ENCODE measurements around the gene SLC18B1.
"Not testable (repeated sequence)": the region's sequence is repeated elsewhere in the genome, so short reads cannot be mapped to it uniquely, and the experiment has no call there.

Gene SLC18B1

DNA sequence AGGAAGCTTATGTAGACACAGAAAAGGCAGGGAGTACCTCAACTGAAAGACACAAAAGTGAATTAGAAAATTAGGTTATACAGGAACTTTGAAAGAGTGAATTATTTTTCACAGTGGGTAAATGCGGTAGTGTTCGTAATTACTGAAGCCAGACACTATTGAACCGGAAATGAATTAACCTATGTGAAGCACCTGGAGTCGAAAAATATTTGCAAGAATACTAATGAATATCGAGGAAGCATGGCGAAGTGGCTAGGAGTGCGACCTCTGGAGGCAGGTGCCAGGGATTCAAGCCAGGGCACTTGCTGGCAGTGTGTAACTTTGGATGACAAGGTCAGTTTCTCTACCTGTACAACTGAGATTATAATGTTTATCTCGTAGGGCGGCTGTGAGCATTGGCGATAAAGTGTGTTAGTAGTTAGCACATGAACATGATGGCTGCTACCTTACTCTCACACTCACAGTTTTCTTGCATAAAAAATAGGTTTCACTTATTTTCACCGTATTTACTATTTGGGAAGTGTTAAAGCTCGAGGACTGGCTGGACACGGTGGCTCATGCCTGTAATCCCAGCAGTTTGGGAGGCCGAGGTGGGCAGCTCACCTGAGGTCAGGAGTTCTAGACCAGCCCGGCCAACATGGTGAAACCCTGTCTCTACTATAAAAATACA is 567 bp upstream of the SLC18B1 start:
- DNase-seq: peak; percentile 92

GRCh38 chr6:132795461-132795860 is 3.0 kb downstream of the SLC18B1 start:
- DNase-seq: no peak

- DNase-seq: no peak
Measured at GRCh38 chr6:132792510-132792909, 5.9 kb downstream of the SLC18B1 start.

GRCh38 chr6:132790450-132790849 is 8.0 kb downstream of the SLC18B1 start:
- no peak for DNase-seq

- DNase-seq: no peak
Measured at GRCh38 chr6:132789396-132789776, 9.1 kb downstream of the SLC18B1 start.

GRCh38 chr6:132788658-132789395 is 9.6 kb downstream of the SLC18B1 start:
- DNase-seq: no peak

GRCh38 chr6:132785936-132786335 is 12.5 kb downstream of the SLC18B1 start:
- no peak for DNase-seq

GRCh38 chr6:132780770-132781371 is 17.6 kb downstream of the SLC18B1 start:
- no peak for DNase-seq

- not testable (repeated sequence) for DNase-seq
Measured at GRCh38 chr6:132777881-132778280, 20.6 kb downstream of the SLC18B1 start.

DNA sequence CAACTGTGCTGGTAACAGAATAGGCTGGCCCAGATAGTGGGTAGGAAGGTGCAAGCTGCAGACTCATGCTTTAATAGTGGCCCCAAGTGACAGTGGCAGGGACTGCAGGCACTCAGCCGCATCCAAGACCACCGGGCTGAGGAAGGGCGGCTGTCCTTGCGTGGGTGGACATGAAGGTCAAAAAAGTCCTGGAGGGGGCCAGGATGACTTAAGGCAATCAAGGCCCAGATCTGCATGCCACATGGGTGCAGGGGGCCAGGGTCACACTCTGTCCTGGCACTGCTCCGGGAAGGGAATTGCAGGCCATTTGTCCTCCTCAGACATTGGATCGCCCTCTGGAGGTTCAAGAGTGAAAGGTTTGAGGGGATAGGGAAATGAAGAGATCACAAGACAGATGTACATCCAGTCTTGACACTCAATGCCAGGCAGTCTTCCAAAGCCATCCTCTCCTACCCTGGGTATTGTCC is 30.4 kb downstream of the SLC18B1 start:
- DNase-seq: no peak

DNA sequence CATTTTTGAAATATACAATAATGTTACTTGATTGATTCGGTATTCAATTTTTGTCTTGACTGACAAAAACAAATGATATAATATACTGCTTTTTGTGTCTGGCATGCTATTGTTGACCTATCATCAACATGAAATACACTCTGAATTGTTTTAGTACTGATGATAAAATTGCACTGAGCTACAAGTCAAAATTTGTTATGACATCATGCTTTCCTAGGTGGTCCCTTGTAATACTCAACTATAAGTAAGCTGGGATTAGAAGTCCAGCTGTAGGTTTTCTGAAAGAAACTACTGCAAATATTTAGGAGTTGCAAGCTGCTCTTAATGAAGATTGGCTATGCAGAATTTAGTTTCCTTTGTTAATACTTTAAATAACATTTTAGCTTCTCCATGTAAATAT is 32.9 kb downstream of the SLC18B1 start:
- DNase-seq: no peak

GRCh38 chr6:132764370-132764769 is 34.1 kb downstream of the SLC18B1 start:
- DNase-seq: no peak

GRCh38 chr6:132763269-132763668 is 35.2 kb downstream of the SLC18B1 start:
- DNase-seq: peak; percentile 64

DNA sequence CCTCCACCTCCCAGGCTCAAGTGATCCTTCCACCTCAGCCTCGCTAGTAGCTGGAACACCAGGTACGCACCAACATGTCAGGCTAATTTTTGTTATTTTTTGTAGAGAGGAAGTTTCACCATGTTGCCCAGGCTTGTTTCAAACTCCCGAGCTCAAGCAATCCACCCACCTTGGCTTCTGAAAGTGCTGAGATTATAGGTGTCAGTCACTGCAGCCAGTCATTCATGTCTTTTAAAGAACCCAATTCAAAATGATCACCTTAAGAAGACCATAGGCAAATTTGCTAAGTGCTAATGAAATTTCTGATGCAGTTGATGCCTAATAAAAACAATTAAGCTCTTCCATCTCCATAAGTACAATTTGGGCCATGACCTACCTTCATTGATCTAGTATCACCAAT is 38.2 kb downstream of the SLC18B1 start:
- DNase-seq: no peak

DNA sequence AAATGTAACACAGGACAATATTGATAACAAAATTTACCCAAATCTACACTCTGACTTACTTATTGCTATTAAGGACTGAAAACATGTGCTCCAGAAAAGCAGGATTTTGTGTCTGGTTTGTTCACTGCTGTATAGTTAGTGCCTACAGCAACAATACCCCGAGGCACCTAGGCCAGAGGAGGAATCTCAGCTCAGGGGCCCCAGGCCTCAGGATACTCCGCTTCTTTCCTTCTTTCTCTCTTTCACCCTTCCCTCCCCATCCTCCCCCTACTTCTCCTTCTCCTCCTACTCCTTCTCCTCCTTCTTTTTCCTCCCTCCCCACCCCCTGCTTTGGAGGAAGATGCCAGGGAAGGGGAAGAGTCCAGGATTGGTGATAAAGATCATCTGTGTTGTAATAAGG is 39.7 kb downstream of the SLC18B1 start:
- DNase-seq: no peak

DNA sequence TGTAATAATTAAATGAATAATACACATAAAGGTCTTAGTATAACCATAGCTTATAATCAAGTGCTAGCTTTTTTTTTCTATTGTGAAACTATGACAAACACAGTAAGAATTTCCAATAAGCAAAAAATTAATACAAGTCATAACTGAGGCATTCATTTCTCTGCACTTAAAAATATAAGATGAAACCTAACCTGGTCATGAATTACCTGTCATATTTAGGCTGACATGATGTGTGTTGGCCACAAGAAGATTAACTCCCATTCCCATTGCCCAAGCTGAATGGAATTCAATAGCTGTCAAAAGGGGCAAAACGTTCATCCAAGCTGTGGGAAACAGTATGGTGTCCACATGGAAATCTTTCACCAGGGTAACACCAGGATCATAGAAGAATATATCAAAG is 46.2 kb downstream of the SLC18B1 start:
- no peak for DNase-seq

- no peak for DNase-seq
Measured at GRCh38 chr6:132751828-132752227, 46.6 kb downstream of the SLC18B1 start.

- DNase-seq: no peak
Measured at GRCh38 chr6:132751306-132751705, 47.1 kb downstream of the SLC18B1 start.

GRCh38 chr6:132750455-132751248 is 47.8 kb downstream of the SLC18B1 start:
- no peak for DNase-seq

GRCh38 chr6:132749111-132749510 is 49.3 kb downstream of the SLC18B1 start:
- no peak for DNase-seq

- DNase-seq: no peak
Measured at GRCh38 chr6:132748446-132748845, 50.0 kb downstream of the SLC18B1 start.

GRCh38 chr6:132746048-132746447 is 52.4 kb downstream of the SLC18B1 start:
- no peak for DNase-seq

- DNase-seq: no peak
Measured at GRCh38 chr6:132742495-132742894, 55.9 kb downstream of the SLC18B1 start.
